HG02840 (cell line): ENCODE measurements around the gene CALB2.
"Not testable (repeated sequence)": the region's sequence is repeated elsewhere in the genome, so short reads cannot be mapped to it uniquely, and the experiment has no call there.

ENCODE experiments used
- ATAC-seq: cut with Tn5 transposase; IDR thresholded peaks from one replicate; pipeline ENCODE4 v1.9.1; 2021; ENCODE audit warnings: mild to moderate bottlenecking, moderate library complexity, moderate number of reproducible peaks; ENCODE audit not compliant: unreplicated experiment, low FRiP score

The CALB2 gene

GRCh38 chr16:71358464-71358998, at the start of gene CALB2:
Gene CALB2, plus strand, starts transcription at chr16:71358723. Its CDS starts 70 bp downstream, at chr16:71358793.
- ATAC-seq = no peak

GRCh38 chr16:71311553-71312158, 46.9 kb upstream of the CALB2 start:
- ATAC-seq = no peak

- ATAC-seq = not testable (repeated sequence)
Measured at GRCh38 chr16:71313591-71313990, 44.9 kb upstream of the CALB2 start.

DNA sequence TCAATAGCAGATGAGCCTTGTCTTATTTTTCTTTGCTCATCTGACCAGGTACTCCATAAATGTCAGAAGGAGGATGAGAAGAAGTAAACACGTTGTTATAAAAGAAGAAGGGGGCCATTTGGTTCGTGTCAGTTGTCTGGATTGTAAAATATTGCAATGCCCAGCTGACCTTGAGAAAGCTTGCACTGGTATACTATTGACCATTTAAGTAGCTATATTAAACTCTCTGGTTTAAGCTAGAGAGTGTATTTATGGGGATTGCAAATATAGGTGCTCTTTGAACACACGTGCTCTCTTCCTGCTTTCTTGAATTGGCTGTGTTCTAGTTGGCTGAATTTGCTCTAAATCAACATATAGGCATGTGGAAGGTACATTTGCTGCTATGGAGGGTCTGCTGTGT, 43.3 kb upstream of the CALB2 start:
- ATAC-seq = no peak

GRCh38 chr16:71319999-71320398, 38.5 kb upstream of the CALB2 start:
- ATAC-seq = no peak

GRCh38 chr16:71327720-71328119, 30.8 kb upstream of the CALB2 start:
- ATAC-seq = no peak

GRCh38 chr16:71328151-71328550, 30.4 kb upstream of the CALB2 start:
- ATAC-seq = no peak

- no peak for ATAC-seq
Measured at GRCh38 chr16:71337631-71338030, 20.9 kb upstream of the CALB2 start.

DNA sequence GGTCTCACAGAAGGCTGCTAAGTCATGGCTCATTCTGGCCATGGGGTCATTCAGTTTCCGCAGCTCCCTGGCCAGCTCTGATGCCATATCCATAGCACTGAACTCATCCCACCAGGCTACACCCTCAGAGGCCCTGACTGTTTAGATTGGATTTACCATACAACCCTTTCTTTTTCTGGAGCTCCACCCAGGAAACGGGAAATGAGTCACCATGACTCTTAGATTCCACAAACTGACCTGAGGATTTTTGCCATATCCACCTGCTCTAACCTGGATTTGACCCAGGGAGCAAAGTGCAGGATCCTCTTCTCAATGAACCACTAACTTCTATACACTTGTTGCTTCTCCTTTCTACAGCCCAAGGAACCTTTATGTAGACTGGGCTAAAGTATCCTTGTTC, 20.3 kb upstream of the CALB2 start:
- no peak for ATAC-seq

DNA sequence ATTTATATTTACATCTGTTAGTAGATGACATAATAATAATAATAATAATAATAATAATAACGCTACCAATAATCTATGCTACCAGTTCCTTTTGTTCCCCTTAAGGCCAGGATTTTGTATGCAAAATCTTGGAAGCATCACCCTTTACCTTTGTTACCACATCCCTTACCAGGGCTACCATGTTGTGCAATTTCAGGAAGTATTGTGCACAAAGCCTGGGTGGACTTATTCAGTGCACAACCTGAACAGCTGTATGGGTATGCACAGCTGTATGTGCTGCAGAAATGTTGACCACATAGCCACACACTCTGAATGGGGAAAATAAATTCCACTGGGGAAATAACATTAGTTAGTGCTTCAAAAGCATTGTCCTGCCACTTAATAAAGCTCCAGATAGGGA, 19.9 kb upstream of the CALB2 start:
- no peak for ATAC-seq

GRCh38 chr16:71339236-71340171, 19.0 kb upstream of the CALB2 start:
- no peak for ATAC-seq

GRCh38 chr16:71340406-71340805, 18.1 kb upstream of the CALB2 start:
- no peak for ATAC-seq

GRCh38 chr16:71341881-71342280, 16.6 kb upstream of the CALB2 start:
- no peak for ATAC-seq

- ATAC-seq = no peak
Measured at GRCh38 chr16:71343078-71343477, 15.4 kb upstream of the CALB2 start.

DNA sequence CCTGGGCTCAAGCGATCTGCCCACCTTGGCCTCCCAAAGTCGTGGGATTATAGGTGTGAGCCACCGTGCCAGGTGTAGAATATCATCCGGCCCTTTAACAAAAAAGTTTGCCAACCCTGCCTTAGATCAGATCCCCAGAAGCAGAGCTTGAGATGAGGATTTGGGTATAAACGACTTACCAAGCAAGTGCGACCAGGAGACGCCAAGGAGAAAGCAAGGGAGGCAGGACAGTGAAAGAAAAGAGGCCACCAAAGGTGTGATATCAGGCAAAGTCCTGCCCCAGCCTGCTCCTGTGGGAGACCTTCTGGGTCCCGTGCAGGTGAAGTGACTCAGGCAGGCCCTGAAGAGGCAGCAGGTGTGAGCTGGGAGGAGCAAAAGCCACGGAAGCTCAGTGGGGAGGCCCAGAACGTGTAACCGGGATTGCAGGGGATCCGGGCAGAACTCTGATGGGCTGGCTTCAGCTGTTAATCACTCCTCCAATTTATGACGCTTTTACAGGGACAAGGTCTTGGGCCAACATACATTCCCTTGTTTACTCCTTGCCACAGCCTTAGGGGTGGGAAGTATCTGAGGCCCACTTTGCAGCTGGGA, 14.1 kb upstream of the CALB2 start:
- ATAC-seq = no peak

GRCh38 chr16:71345031-71345430, 13.5 kb upstream of the CALB2 start:
- ATAC-seq = no peak

DNA sequence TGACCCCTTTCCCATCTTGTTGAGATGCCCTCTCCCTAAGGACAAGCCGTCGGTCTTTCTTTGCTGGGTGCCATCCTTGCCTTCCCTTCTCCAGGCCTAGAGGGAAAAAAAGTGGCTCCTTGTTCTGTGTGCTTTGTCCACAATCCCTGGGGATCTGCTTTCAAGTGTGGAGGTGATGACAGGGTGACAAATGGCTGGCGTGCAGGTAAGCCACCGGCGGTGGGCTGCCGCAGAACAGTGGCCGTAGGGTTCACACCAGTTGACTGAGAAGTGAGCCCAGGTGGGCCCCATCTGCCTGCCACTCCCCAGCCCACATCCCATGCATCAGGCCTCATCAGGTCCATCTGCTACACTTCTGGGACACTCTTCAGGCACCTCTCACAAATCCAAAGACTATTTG, 11.4 kb upstream of the CALB2 start:
- ATAC-seq = no peak

DNA sequence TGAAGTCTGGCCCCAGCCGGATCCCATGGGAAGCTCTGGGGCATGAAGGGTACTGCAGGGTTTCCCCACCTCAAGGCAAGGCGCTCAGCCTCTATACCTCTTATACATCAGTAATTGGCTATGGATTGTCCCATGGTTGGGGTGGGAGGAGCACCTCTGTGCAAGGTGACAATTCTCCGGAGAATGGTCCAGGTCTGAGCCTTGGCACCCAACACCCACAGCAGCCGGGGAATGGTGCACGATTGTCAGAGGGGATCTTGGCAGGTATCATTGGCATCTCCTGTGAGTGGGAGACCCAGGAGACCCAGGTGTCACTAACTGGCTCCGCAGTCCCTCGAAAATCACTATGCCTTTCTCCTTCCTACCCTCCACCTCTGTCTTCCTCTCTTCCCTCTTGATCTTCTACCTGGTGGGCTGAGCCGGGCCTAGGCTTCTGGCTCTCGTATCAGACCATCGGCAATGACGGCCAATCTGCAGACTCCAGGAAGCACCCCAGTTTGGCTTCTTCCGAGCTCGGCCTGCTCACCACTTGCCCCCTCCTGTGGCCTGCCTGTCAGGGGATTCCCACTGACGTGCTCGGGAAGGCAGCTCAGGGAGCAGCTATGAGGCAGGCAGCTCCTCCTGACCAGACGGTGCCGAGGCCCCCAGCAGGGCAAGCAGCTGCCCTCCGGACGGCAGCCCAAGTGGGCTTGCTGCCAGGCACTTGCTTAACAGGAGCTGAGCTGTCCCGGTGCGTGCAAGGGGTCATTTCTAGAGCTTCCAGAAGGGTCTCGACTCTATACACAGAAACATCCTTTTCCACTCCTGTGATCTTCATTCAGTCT, 10.0 kb upstream of the CALB2 start:
- no peak for ATAC-seq

GRCh38 chr16:71350821-71351557, 7.5 kb upstream of the CALB2 start:
- ATAC-seq = no peak

- no peak for ATAC-seq
Measured at GRCh38 chr16:71351558-71351901, 7.0 kb upstream of the CALB2 start.
